ENCODE data around the gene TET2. TPM values are rescaled to one million over a fixed set of nuclear protein-coding genes. Genes with fewer than 3 reads are reported as not detected.

TET2 gene
- total RNA-seq, 2 experiments from 2014 or later, result 0.19 TPM; not detected in 1

DNA sequence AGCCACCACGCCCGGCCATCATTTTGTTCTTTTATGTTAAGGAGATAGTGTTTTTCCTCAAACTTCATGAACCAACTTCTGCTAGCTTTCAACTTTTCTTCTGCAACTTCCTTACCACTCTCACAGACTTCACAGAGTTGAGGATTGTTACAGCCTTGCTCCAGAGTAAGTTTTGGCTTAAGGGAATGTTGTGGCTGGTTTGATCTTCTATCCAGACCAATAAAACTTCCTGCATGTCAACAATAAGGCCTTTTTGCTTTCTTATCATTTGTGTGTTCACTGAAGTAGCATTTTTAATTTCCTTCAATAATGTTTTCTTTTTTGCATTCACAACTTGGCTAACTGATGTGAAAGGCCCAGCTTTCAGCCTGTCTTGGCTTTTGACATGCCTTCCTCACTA, 12.7 kb upstream of the TET2 start:
- Histone ChIP-seq H3K4me2 (ENCODE audit: low read length) (no peak overlapping the region), H3K27ac (ENCODE audit: low read depth, low read length, poor library complexity, severe bottlenecking) (no peak overlapping the region), H3K9me3 (ENCODE audit: low read length) (no peaks in the 10 kb centered on the region), H3K36me3 (ENCODE audit: insufficient read depth, low read length) (no peaks in the 10 kb centered on the region), H4K20me1 (ENCODE audit: insufficient read depth, low read length) (no peaks in the 10 kb centered on the region), H2AFZ (ENCODE audit: low read length) (no peak overlapping the region), H3K4me3 (ENCODE audit: low read depth, low read length, poor library complexity, severe bottlenecking) (no peak overlapping the region), H3K79me2 (ENCODE audit: insufficient read depth, low read depth, low read length) (no peaks in the 10 kb centered on the region), H3K4me1 (ENCODE audit: insufficient read depth, low read length, poor library complexity, severe bottlenecking) (no peaks in the 10 kb centered on the region), H3K9me2 (ENCODE audit: insufficient read depth, low read length) (no peaks in the 10 kb centered on the region)
- CTCF ChIA-PET (ENCODE audit: unreplicated experiment), result no interaction called here
- BruUV-seq (replicated peaks), result no TSS peak
- intact Hi-C loops (cut with micrococcal nuclease; ENCODE audit: unreplicated experiment), result no loop called here
- no peak for DNase-seq (ENCODE audit: low spot score)
- TF ChIP-seq EZH2phosphoT487 (IDR thresholded peaks at IDR 0.05; ENCODE audit: borderline replicate concordance, low read depth, low read length), result no peak
- TF ChIP-seq, protein P1, sequence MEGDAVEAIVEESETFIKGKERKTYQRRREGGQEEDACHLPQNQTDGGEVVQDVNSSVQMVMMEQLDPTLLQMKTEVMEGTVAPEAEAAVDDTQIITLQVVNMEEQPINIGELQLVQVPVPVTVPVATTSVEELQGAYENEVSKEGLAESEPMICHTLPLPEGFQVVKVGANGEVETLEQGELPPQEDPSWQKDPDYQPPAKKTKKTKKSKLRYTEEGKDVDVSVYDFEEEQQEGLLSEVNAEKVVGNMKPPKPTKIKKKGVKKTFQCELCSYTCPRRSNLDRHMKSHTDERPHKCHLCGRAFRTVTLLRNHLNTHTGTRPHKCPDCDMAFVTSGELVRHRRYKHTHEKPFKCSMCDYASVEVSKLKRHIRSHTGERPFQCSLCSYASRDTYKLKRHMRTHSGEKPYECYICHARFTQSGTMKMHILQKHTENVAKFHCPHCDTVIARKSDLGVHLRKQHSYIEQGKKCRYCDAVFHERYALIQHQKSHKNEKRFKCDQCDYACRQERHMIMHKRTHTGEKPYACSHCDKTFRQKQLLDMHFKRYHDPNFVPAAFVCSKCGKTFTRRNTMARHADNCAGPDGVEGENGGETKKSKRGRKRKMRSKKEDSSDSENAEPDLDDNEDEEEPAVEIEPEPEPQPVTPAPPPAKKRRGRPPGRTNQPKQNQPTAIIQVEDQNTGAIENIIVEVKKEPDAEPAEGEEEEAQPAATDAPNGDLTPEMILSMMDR (conservative IDR thresholded peaks at IDR 0.05; ENCODE audit: low read length), result no peak
- POLR2A ChIA-PET, result interaction anchor here (0.6 kb wide), 1 partner anchor 981 kb away, joined by 3 read pairs; no protein-coding TSS in a partner anchor

DNA sequence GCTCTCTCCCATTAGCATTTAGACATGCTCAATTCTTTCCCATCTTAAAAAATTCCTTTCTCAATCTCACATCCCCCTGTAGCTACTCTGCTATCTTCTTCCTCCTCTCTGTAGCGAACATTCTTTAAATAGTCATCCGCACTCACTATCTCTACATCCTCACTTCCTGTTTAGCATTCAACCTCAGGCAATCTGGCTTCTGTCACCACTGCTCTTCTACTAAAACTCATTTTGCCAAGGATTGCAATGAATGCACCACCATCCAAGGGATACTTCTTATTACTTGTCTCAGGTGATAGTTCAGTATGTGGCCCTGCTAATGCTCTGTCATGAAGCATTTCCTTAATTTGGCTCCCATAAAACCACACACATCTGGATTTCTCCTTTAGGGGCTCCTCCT, 10.9 kb upstream of the TET2 start:
- Histone ChIP-seq H3K9me3 (ENCODE audit: low read length) (no peaks in the 10 kb centered on the region), H3K4me3 (ENCODE audit: low read depth, low read length, poor library complexity, severe bottlenecking) (no peak overlapping the region), H3K27ac (ENCODE audit: low read depth, low read length, poor library complexity, severe bottlenecking) (no peak overlapping the region), H2AFZ (ENCODE audit: low read length) (no peak overlapping the region), H3K36me3 (ENCODE audit: insufficient read depth, low read length) (no peaks in the 10 kb centered on the region), H4K20me1 (ENCODE audit: insufficient read depth, low read length) (no peaks in the 10 kb centered on the region), H3K79me2 (ENCODE audit: insufficient read depth, low read depth, low read length) (no peaks in the 10 kb centered on the region), H3K4me1 (ENCODE audit: insufficient read depth, low read length, poor library complexity, severe bottlenecking) (no peaks in the 10 kb centered on the region), H3K9me2 (ENCODE audit: insufficient read depth, low read length) (no peaks in the 10 kb centered on the region), H3K4me2 (ENCODE audit: low read length) (no peak overlapping the region)
- BruUV-seq (replicated peaks), result no TSS peak
- no peak for DNase-seq (ENCODE audit: low spot score)
- TF ChIP-seq, protein P1 (conservative IDR thresholded peaks at IDR 0.05; ENCODE audit: low read length), result no peak
- TF ChIP-seq EZH2phosphoT487 (IDR thresholded peaks at IDR 0.05; ENCODE audit: borderline replicate concordance, low read depth, low read length), result no peak
- ChIA-PET POLR2A (no interaction called here), CTCF (ENCODE audit: unreplicated experiment) (no interaction called here)
- intact Hi-C loops (cut with micrococcal nuclease; ENCODE audit: unreplicated experiment), result no loop called here

DNA sequence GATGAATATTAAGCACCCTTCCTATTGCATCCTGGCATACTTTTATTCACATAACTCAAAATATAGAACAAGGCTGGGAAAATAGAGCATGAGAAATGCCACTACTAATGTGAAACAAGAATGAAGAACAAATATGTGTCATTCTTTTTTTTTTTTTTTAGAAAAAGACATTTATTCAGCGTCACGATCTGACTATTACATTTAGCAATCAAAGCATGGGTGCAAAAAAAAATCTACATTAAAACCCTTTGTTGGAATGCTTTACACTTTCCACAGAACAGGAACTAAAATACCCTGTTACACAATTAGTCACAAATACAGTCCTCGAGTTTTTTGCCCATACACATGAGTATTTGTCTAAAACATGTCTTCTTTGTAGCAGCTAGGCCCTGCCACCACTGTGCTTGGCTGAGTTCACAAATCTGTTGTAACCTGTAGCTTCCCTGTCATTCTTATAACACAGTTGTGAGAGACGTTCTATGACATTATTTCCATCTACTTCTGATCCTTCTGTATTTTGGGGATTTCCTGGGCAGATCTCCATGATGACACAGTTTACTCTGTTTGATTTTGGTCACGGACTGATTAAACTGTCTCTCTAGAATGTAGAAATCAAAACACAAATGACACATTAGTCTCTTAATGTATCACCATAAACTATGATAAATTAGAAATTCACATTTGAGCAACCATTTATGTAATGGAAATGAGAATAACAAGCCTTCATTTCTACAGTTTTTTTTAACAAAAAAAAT, 9.4 kb upstream of the TET2 start:
- no peaks in the 10 kb centered on the region for H4K20me1 ChIP-seq (ENCODE audit: insufficient read depth, low read length)
- no peak overlapping the region for H2AFZ ChIP-seq (ENCODE audit: low read length)
- intact Hi-C loops (cut with micrococcal nuclease; ENCODE audit: unreplicated experiment), result no loop called here
- no peak overlapping the region for H3K4me2 ChIP-seq (ENCODE audit: low read length)
- H3K9me3 ChIP-seq (ENCODE audit: low read length), result no peaks in the 10 kb centered on the region
- no peaks in the 10 kb centered on the region for H3K36me3 ChIP-seq (ENCODE audit: insufficient read depth, low read length)
- no peaks in the 10 kb centered on the region for H3K9me2 ChIP-seq (ENCODE audit: insufficient read depth, low read length)
- no TSS peak for BruUV-seq (replicated peaks)
- no peaks in the 10 kb centered on the region for H3K79me2 ChIP-seq (ENCODE audit: insufficient read depth, low read depth, low read length)
- TF ChIP-seq EZH2phosphoT487 (IDR thresholded peaks at IDR 0.05; ENCODE audit: borderline replicate concordance, low read depth, low read length), result no peak
- TF ChIP-seq, protein P1 (conservative IDR thresholded peaks at IDR 0.05; ENCODE audit: low read length), result no peak
- ChIA-PET CTCF (ENCODE audit: unreplicated experiment) (no interaction called here), POLR2A (no interaction called here)
- no peaks in the 10 kb centered on the region for H3K4me1 ChIP-seq (ENCODE audit: insufficient read depth, low read length, poor library complexity, severe bottlenecking)
- H3K4me3 ChIP-seq (ENCODE audit: low read depth, low read length, poor library complexity, severe bottlenecking), result no peak overlapping the region
- H3K27ac ChIP-seq (ENCODE audit: low read depth, low read length, poor library complexity, severe bottlenecking), result no peak overlapping the region
- DNase-seq (ENCODE audit: low spot score), result no peak
